IMR-90 (cell line): ENCODE data around the gene TTF2. TPM values are rescaled to one million over a fixed set of nuclear protein-coding genes. Genes with fewer than 3 reads are reported as not detected.

Source experiments
- ATAC-seq: fragments of 200-7000 bp; cut with Tn5 transposase; 2 replicates; pipeline ENCODE4 v1.9.1; 2020; ENCODE audit warnings: low read depth, mild to moderate bottlenecking, moderate library complexity
- BruUV-seq: library from RNA; stranded (reverse); fragments of 400-500 nt; replicated peaks from 2 replicates; lab custom pipeline; 2021; lab: Mats Ljungman, UMichigan
- CTCF ChIA-PET: fragments of 300-600 bp; formaldehyde crosslinking; extraction: SDS; loops from one replicate; lab custom pipeline; 2021; ENCODE audit warnings: antibody characterized with exemption; lab: Yijun Ruan, JAX
- POLR2A ChIA-PET: fragments of 300-600 bp; sonication (Branson Sonifier 250); formaldehyde crosslinking; loops from one replicate; lab custom pipeline; 2022; ENCODE audit warnings: antibody characterized with exemption; ENCODE audit not compliant: unreplicated experiment; lab: Charles Lee
- DNase-seq: peaks from one replicate; pipeline ENCODE4 v3.0.0; 2013
- H2AFZ ChIP-seq: replicated peaks from 2 replicates; pipeline ENCODE3; 2013; ENCODE audit warnings: low read length, mild to moderate bottlenecking; ENCODE audit not compliant: poor library complexity
- H2AK5ac ChIP-seq: 2 replicates; pipeline ENCODE4 v1.6.1; 2013; ENCODE audit warnings: low read depth, low read length, inconsistent platforms
- H2AK9ac ChIP-seq: replicated peaks from 2 replicates; pipeline ENCODE3; 2013; ENCODE audit warnings: mild to moderate bottlenecking, low read depth, low read length, moderate library complexity; ENCODE audit not compliant: poor library complexity
- H2BK120ac ChIP-seq: 2 replicates; pipeline ENCODE4 v1.6.1; 2013; ENCODE audit warnings: low read depth, low read length, inconsistent platforms
- H2BK15ac ChIP-seq: 3 replicates; pipeline ENCODE4 v1.6.1; 2013; ENCODE audit warnings: low read depth, low read length, inconsistent platforms
- H2BK20ac ChIP-seq: 2 replicates; pipeline ENCODE4 v1.6.1; 2013; ENCODE audit warnings: low read depth, mild to moderate bottlenecking, inconsistent platforms, low read length, moderate library complexity
- H2BK5ac ChIP-seq: 2 replicates; pipeline ENCODE4 v1.6.1; 2013; ENCODE audit warnings: mild to moderate bottlenecking, low read depth, low read length, inconsistent platforms; ENCODE audit not compliant: poor library complexity, severe bottlenecking
- H3K14ac ChIP-seq: replicated peaks from 2 replicates; pipeline ENCODE4 v1.6.1; 2013; ENCODE audit warnings: low read depth, low read length, inconsistent platforms
- H3K18ac ChIP-seq: 2 replicates; pipeline ENCODE4 v1.6.1; 2013; ENCODE audit warnings: low read depth, low read length, control low read depth
- H3K23ac ChIP-seq: 2 replicates; pipeline ENCODE4 v1.6.1; 2013; ENCODE audit warnings: low read depth, low read length, inconsistent platforms
- H3K27ac ChIP-seq: 2 replicates; pipeline ENCODE4 v1.5.1; 2013; ENCODE audit warnings: mild to moderate bottlenecking, control low read depth, low read length; ENCODE audit not compliant: insufficient read depth
- H3K27me3 ChIP-seq: 2 replicates; pipeline ENCODE4 v1.6.1; 2013; ENCODE audit warnings: low read length; ENCODE audit not compliant: control insufficient read depth, insufficient read depth
- H3K36me3 ChIP-seq: 2 replicates; pipeline ENCODE4 v1.6.1; 2013; ENCODE audit warnings: low read length, mixed read lengths; ENCODE audit not compliant: control insufficient read depth, insufficient read depth
- H3K4ac ChIP-seq: 2 replicates; pipeline ENCODE4 v1.6.1; 2013; ENCODE audit warnings: low read depth, low read length, inconsistent platforms
- H3K4me1 ChIP-seq: 2 replicates; pipeline ENCODE4 v1.6.1; 2013; ENCODE audit warnings: low read length, mixed read lengths; ENCODE audit not compliant: control insufficient read depth, insufficient read depth
- H3K4me2 ChIP-seq: 2 replicates; pipeline ENCODE4 v1.6.1; 2013; ENCODE audit warnings: low read depth, mild to moderate bottlenecking, control low read depth, low read length, moderate library complexity
- H3K4me3 ChIP-seq: 2 replicates; pipeline ENCODE4 v1.5.1; 2013; ENCODE audit warnings: low read depth, mild to moderate bottlenecking, control low read depth, low read length, moderate library complexity; ENCODE audit not compliant: insufficient read depth
- H3K56ac ChIP-seq: 2 replicates; pipeline ENCODE4 v1.6.1; 2013; ENCODE audit warnings: low read length, inconsistent platforms; ENCODE audit not compliant: insufficient read depth; ENCODE audit errors: extremely low read depth
- H3K79me1 ChIP-seq, 2 experiments: 2 replicates each; pipeline ENCODE4 v1.6.1; 2013; ENCODE audit warnings: low read length in 2 of 2, inconsistent platforms in 1 of 2, low read depth in 1 of 2
- H3K9ac ChIP-seq: 2 replicates; pipeline ENCODE4 v1.6.1; 2013; ENCODE audit warnings: low read depth, low read length, control low read depth
- H3K9me1 ChIP-seq: 2 replicates; pipeline ENCODE4 v1.6.1; 2013; ENCODE audit warnings: low read length, inconsistent platforms; ENCODE audit not compliant: insufficient read depth
- H3K9me3 ChIP-seq: 2 replicates; pipeline ENCODE4 v1.6.1; 2013; ENCODE audit warnings: low read length; ENCODE audit not compliant: control insufficient read depth, insufficient read depth
- H4K20me1 ChIP-seq: 2 replicates; pipeline ENCODE4 v1.6.1; 2013; ENCODE audit warnings: low read length, inconsistent platforms; ENCODE audit not compliant: insufficient read depth
- H4K5ac ChIP-seq: 2 replicates; pipeline ENCODE4 v1.6.1; 2013; ENCODE audit warnings: mild to moderate bottlenecking, low read depth, low read length, control low read depth
- H4K8ac ChIP-seq, 2 experiments: 2 replicates each; pipeline ENCODE4 v1.6.1; 2013; ENCODE audit warnings: low read depth in 2 of 2, low read length in 2 of 2, control low read depth in 1 of 2, inconsistent platforms in 1 of 2
- H4K91ac ChIP-seq: 2 replicates; pipeline ENCODE4 v1.6.1; 2013; ENCODE audit warnings: low read depth, low read length, inconsistent platforms; ENCODE audit not compliant: insufficient read depth
- MAZ ChIP-seq: IDR thresholded peaks from 2 replicates; pipeline ENCODE4 v1.6.1; 2012; ENCODE audit warnings: low read depth, mild to moderate bottlenecking, low read length, improper control_type of control experiment, moderate library complexity, borderline replicate concordance
- POLR2A ChIP-seq: IDR thresholded peaks from 2 replicates; pipeline ENCODE4 v1.6.1; 2012; ENCODE audit warnings: mild to moderate bottlenecking, low read depth, low read length
- WGBS, 2 experiments: methylation state at CpG; one replicate each; pipeline versions ENCODE4 v1.1.5 to v1.1.7; 2013; ENCODE audit warnings: missing lambda C conversion rate in 2 of 2; ENCODE audit not compliant: insufficient read length in 1 of 2; ENCODE audit errors: extremely low coverage in 2 of 2; 5-methylcytosine and 5-hydroxymethylcytosine counted together
- dilution Hi-C: fragments of 300-500 bp; cut with HindIII; formaldehyde crosslinking; loops from one replicate; pipeline ENCODE4 v1.14.3; 2018; ENCODE audit warnings: low sequenced_read_pairs; ENCODE audit not compliant: unreplicated experiment
- in situ Hi-C: fragments of 300-500 bp; cut with MboI; formaldehyde crosslinking; loops from 3 replicates; pipeline ENCODE4 v1.14.3; 2019; ENCODE audit warnings: low sequenced_read_pairs, inconsistent platforms, mixed read lengths
- intact Hi-C: fragments of 100-400 bp; cut with micrococcal nuclease; formaldehyde crosslinking; loops from 2 replicates; pipeline ENCODE4 v1.10.0; 2022
- polyA plus RNA-seq, 3 experiments: library from polyadenylated mRNA; depleted of rRNA; stranded (reverse); fragments of >200 nt; gene quantifications; 2 replicates each; pipeline ENCODE4 v1.2.3, GENCODE V29; 2012; ENCODE audit warnings: low replicate concordance in 1 of 3
- total RNA-seq: library from RNA; depleted of rRNA; stranded (reverse); fragments of >200 nt; gene quantifications from 2 replicates; pipeline ENCODE4 v1.2.3, GENCODE V29; 2012

Gene TTF2
- total and polyA plus RNA-seq, 2 of the 4 experiments (the other 2 are of a cell fraction): 11.5 to 14.7 TPM

- H4K5ac ChIP-seq: no peak overlapping the region
- H3K9me1 ChIP-seq: peaks cover 3% of the 10 kb centered on the region; the same call in 1 of the 2 replicates
- DNase-seq (no peak), ATAC-seq (no peak)
- H4K20me1 ChIP-seq: no peaks in the 10 kb centered on the region
- H3K4me3 ChIP-seq: no peak overlapping the region
- in situ Hi-C loops (loop anchor here (10.0 kb wide), 1 partner anchor 50 kb away; no protein-coding TSS in a partner anchor), dilution Hi-C loops (no loop called here), intact Hi-C loops (loop anchor here (5.0 kb wide), 1 partner anchor 633 kb away; no protein-coding TSS in a partner anchor)
- POLR2A ChIA-PET: no interaction called here
- no peak overlapping the region for H2BK5ac ChIP-seq
- H3K23ac ChIP-seq: no peak overlapping the region
- no peak overlapping the region for H4K8ac ChIP-seq
- no peak overlapping the region for H2AFZ ChIP-seq
- H3K9ac ChIP-seq: no peak overlapping the region
- BruUV-seq: no TSS peak
- no peak overlapping the region for H3K56ac ChIP-seq
- no peak overlapping the region for H3K14ac ChIP-seq
- no peak overlapping the region for H3K27ac ChIP-seq
- no peak overlapping the region for H3K4ac ChIP-seq
- no peaks in the 10 kb centered on the region for H3K9me3 ChIP-seq
- no peak overlapping the region for H4K91ac ChIP-seq
- peaks cover 0 to 9% of the 10 kb centered on the region in 2 experiments; a peak in 1 of 4 replicates for H3K79me1 ChIP-seq
- TF ChIP-seq MAZ (no peak), POLR2A (no peak)
- H3K4me1 ChIP-seq: peaks cover 9% of the 10 kb centered on the region; the same call in 1 of the 2 replicates
- no peak overlapping the region for H2BK15ac ChIP-seq
- H3K36me3 ChIP-seq: no peaks in the 10 kb centered on the region
- H2BK20ac ChIP-seq: no peak overlapping the region
- no peak overlapping the region for H3K18ac ChIP-seq
- H3K27me3 ChIP-seq: peaks cover 3% of the 10 kb centered on the region
- H2BK120ac ChIP-seq: no peak overlapping the region
- 83% methylated on average over 1 of the region's 1 CpG; no CpG with 5 or more reads in 1 of the 2 experiments for WGBS, 2 experiments
- H3K4me2 ChIP-seq: no peak overlapping the region
- CTCF ChIA-PET: interaction anchor here (0.9 to 1.7 kb wide), 3 partner anchors 31 to 160 kb away, joined by 3 to 8 read pairs (median 7); no protein-coding TSS in a partner anchor
- no peak overlapping the region for H2AK5ac ChIP-seq
- no peak overlapping the region for H2AK9ac ChIP-seq
Measured at GRCh38 chr1:117124661-117125060, 64.5 kb downstream of the TTF2 start.
